Prostate gland (tissue), 2 donors: ENCODE data around the gene PFN2.

ENCODE experiments used
- CTCF ChIP-seq, 4 experiments: fragments of 200-600 bp in 2 of 4; fragments of 450-650 bp in 2 of 4; sonication (generic) in 2 of 4; IDR thresholded peaks; 1 replicate in 3 of 4; 2 replicates in 1 of 4; pipeline ENCODE4 v1.5.1; 2016 to 2019; ENCODE audit warnings: antibody characterized with exemption in 4 of 4, mild to moderate bottlenecking in 2 of 4, moderate library complexity in 2 of 4
- POLR2AphosphoS5 ChIP-seq: sonication (generic); formaldehyde crosslinking; IDR thresholded peaks from one replicate; pipeline ENCODE4 v1.6.1; 2017; ENCODE audit warnings: antibody characterized with exemption

GRCh38 chr3:149949181-149949580 is 21.5 kb downstream of the PFN2 start:
- no peak for TF ChIP-seq CTCF (IDR thresholded peaks at IDR 0.05)
- TF ChIP-seq POLR2AphosphoS5: no peak
